Neural progenitor cell (in vitro differentiated cells): ENCODE data around the gene CALHM5. TPM values are rescaled to one million over a fixed set of nuclear protein-coding genes. Genes with fewer than 3 reads are reported as not detected.

Experiments
- DNase-seq: peaks from one replicate; pipeline ENCODE4 v3.0.0-alpha.2; 2016; ENCODE audit warnings: low spot score
- H2AFZ ChIP-seq: fragments of 200-600 bp; sonication (generic); replicated peaks from 2 replicates; pipeline ENCODE4 v1.6.1; 2016; ENCODE audit warnings: antibody characterized with exemption
- H3F3A ChIP-seq: fragments of 200-600 bp; sonication (generic); 2 replicates; pipeline ENCODE4 v1.6.1; 2016; ENCODE audit warnings: antibody characterized with exemption, low read depth
- H3K27ac ChIP-seq: fragments of 200-600 bp; sonication (generic); 2 replicates; pipeline ENCODE4 v1.5.1; 2016; ENCODE audit warnings: mild to moderate bottlenecking
- H3K27me3 ChIP-seq: fragments of 200-600 bp; sonication (generic); 2 replicates; pipeline ENCODE4 v1.6.1; 2016; ENCODE audit warnings: mild to moderate bottlenecking, moderate library complexity
- H3K36me3 ChIP-seq: fragments of 200-600 bp; sonication (generic); 2 replicates; pipeline ENCODE4 v1.5.1; 2016
- H3K4me1 ChIP-seq: fragments of 200-600 bp; sonication (generic); 2 replicates; pipeline ENCODE4 v1.6.1; 2016; ENCODE audit warnings: mixed run types
- H3K4me2 ChIP-seq: fragments of 200-600 bp; sonication (generic); 2 replicates; pipeline ENCODE4 v1.6.1; 2016
- H3K4me3 ChIP-seq: fragments of 200-600 bp; sonication (generic); 2 replicates; pipeline ENCODE4 v1.5.1; 2016
- H3K79me2 ChIP-seq: fragments of 200-600 bp; sonication (generic); 2 replicates; pipeline ENCODE4 v1.6.1; 2016; ENCODE audit warnings: low read depth
- H3K9ac ChIP-seq: fragments of 200-600 bp; sonication (generic); 2 replicates; pipeline ENCODE4 v1.6.1; 2016
- H3K9me3 ChIP-seq: fragments of 200-600 bp; sonication (generic); 2 replicates; pipeline ENCODE4 v1.5.1; 2016; ENCODE audit warnings: low read depth
- H4K20me1 ChIP-seq: fragments of 200-600 bp; sonication (generic); 2 replicates; pipeline ENCODE4 v1.6.1; 2016; ENCODE audit warnings: low read depth
- H3K27ac Mint-ChIP-seq: 3 replicates; pipeline ENCODE4 v1.8.0; 2021; ENCODE audit warnings: mixed read lengths
- H3K27me3 Mint-ChIP-seq: 2 replicates; pipeline ENCODE4 v1.8.0; 2022; ENCODE audit warnings: low read depth, mild to moderate bottlenecking, inconsistent platforms, moderate library complexity, mixed read lengths; ENCODE audit not compliant: insufficient read depth
- H3K36me3 Mint-ChIP-seq: 3 replicates; pipeline ENCODE4 v1.8.0; 2021; ENCODE audit warnings: mixed read lengths
- H3K4me1 Mint-ChIP-seq: 3 replicates; pipeline ENCODE4 v1.8.0; 2021; ENCODE audit warnings: mixed read lengths
- H3K4me3 Mint-ChIP-seq: 3 replicates; pipeline ENCODE4 v1.8.0; 2021; ENCODE audit warnings: mild to moderate bottlenecking, moderate library complexity, mixed read lengths
- H3K9me3 Mint-ChIP-seq: 3 replicates; pipeline ENCODE4 v1.8.0; 2020; ENCODE audit warnings: mixed read lengths
- EZH2 ChIP-seq: fragments of 200-600 bp; sonication (generic); IDR thresholded peaks from 2 replicates; pipeline ENCODE4 v1.6.1; 2017; ENCODE audit warnings: antibody characterized with exemption, mild to moderate bottlenecking, moderate library complexity
- EZH2phosphoT487 ChIP-seq: fragments of 200-600 bp; sonication (generic); IDR thresholded peaks from 2 replicates; pipeline ENCODE4 v1.6.1; 2017; ENCODE audit warnings: antibody characterized with exemption
- total RNA-seq: library from RNA; depleted of rRNA; stranded (reverse); fragments of >200 nt; gene quantifications from 2 replicates; pipeline ENCODE4 v1.2.3, GENCODE V29; 2015; ENCODE audit warnings: low replicate concordance
- TF ChIP-seq, protein P1 (sequence below): fragments of 200-600 bp; sonication (generic); IDR thresholded peaks from 2 replicates; pipeline ENCODE4 v1.5.1; 2017; ENCODE audit warnings: antibody characterized with exemption, mild to moderate bottlenecking

CALHM5 gene
- total RNA-seq, 1 donor from 2014 or later: 0.07 TPM

DNA sequence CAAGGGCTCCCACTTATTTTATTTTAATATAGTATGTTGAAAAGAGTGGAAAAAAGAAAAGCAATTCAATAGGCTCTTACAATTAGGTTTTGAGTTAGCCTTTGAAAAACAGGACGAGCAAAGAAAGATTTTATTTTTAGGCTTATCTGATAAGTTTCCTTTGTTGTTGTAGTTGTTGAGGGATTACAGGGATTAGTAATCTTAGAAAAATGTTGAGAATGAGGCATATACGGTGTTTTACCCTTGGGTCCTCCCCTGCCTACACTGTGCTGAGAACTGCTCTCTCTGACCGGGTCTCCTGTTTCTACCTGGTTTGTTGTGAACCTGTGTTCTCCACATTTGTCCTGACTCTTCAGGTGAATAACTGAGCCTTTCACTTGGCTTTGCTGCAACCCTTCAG, 17.3 kb downstream of the CALHM5 start:
- H3K27me3 ChIP-seq: no peaks in the 10 kb centered on the region
- Mint-ChIP-seq H3K36me3 (no peaks in the 10 kb centered on the region), H3K4me1 (peaks cover 41% of the 10 kb centered on the region), H3K9me3 (no peaks in the 10 kb centered on the region), H3K27me3 (peaks cover under 1% of the 10 kb centered on the region), H3K4me3 (no peak overlapping the region), H3K27ac (no peak overlapping the region)
- no peak overlapping the region for H3K27ac ChIP-seq
- peaks cover 17% of the 10 kb centered on the region for H3F3A ChIP-seq
- H3K4me1 ChIP-seq: peaks cover 27% of the 10 kb centered on the region
- H3K9me3 ChIP-seq: no peaks in the 10 kb centered on the region
- H3K4me2 ChIP-seq: no peak overlapping the region
- H4K20me1 ChIP-seq: no peaks in the 10 kb centered on the region
- no peaks in the 10 kb centered on the region for H3K36me3 ChIP-seq
- H3K9ac ChIP-seq: no peak overlapping the region
- H2AFZ ChIP-seq: no peak overlapping the region
- H3K4me3 ChIP-seq: no peak overlapping the region
- TF ChIP-seq EZH2phosphoT487: no peak
- TF ChIP-seq EZH2: no peak
- TF ChIP-seq, protein P1, sequence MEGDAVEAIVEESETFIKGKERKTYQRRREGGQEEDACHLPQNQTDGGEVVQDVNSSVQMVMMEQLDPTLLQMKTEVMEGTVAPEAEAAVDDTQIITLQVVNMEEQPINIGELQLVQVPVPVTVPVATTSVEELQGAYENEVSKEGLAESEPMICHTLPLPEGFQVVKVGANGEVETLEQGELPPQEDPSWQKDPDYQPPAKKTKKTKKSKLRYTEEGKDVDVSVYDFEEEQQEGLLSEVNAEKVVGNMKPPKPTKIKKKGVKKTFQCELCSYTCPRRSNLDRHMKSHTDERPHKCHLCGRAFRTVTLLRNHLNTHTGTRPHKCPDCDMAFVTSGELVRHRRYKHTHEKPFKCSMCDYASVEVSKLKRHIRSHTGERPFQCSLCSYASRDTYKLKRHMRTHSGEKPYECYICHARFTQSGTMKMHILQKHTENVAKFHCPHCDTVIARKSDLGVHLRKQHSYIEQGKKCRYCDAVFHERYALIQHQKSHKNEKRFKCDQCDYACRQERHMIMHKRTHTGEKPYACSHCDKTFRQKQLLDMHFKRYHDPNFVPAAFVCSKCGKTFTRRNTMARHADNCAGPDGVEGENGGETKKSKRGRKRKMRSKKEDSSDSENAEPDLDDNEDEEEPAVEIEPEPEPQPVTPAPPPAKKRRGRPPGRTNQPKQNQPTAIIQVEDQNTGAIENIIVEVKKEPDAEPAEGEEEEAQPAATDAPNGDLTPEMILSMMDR: no peak
- no peaks in the 10 kb centered on the region for H3K79me2 ChIP-seq
- no peak for DNase-seq

DNA sequence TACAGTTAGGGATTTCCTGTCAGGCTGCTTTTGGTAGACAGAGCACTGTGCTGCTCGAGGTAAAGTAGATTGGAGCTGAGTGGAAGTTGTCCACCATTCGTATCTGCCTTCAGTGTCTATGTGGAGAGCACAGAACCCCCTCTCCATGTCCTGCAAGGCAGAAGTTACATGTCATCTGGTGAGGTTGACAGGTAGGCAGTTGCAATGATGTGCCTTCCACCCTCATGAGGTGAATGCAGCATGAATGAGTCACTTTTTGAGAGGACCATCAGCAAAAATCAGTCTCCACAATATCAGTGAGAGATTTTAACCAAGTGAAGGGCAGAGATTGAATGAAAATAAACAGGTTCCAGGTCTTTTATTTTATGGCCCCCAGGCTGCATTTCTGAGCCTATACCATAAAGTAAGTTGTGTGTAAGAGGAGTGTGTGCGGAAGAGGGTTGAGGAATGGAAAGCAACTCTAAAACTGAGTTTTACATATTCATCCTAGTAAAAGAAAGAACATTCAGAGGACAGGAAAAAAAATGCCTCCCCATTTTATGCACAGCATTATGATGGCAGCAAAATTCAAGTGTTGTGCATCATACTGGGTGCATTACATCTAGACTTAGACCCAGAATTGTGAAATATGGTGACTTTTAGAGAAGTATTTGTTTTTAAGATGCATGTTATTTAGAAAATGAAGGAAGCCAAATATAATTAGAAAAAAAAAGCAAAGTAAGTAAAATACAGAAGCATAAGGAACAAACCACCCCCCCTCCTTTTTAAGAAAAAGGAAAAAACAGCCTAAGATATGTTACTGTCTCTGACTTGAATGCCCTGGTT, 18.2 kb downstream of the CALHM5 start:
- peaks cover 32% of the 10 kb centered on the region for H3K4me1 ChIP-seq
- TF ChIP-seq, protein P1: no peak
- TF ChIP-seq EZH2: no peak
- no peak for TF ChIP-seq EZH2phosphoT487
- H3K4me2 ChIP-seq: peak overlapping the region; percentile 6
- H3K4me3 ChIP-seq: no peak overlapping the region
- Mint-ChIP-seq H3K27ac (peak overlapping the region; percentile 83), H3K4me3 (no peak overlapping the region), H3K9me3 (no peaks in the 10 kb centered on the region), H3K27me3 (peaks cover 3% of the 10 kb centered on the region), H3K36me3 (no peaks in the 10 kb centered on the region), H3K4me1 (peaks cover 48% of the 10 kb centered on the region)
- no peak for DNase-seq
- H3K79me2 ChIP-seq: no peaks in the 10 kb centered on the region
- no peaks in the 10 kb centered on the region for H3K36me3 ChIP-seq
- H3K9me3 ChIP-seq: no peaks in the 10 kb centered on the region
- no peak overlapping the region for H3K27ac ChIP-seq
- peaks cover 21% of the 10 kb centered on the region for H3F3A ChIP-seq
- H2AFZ ChIP-seq: no peak overlapping the region
- no peaks in the 10 kb centered on the region for H3K27me3 ChIP-seq
- H3K9ac ChIP-seq: no peak overlapping the region
- no peaks in the 10 kb centered on the region for H4K20me1 ChIP-seq

DNA sequence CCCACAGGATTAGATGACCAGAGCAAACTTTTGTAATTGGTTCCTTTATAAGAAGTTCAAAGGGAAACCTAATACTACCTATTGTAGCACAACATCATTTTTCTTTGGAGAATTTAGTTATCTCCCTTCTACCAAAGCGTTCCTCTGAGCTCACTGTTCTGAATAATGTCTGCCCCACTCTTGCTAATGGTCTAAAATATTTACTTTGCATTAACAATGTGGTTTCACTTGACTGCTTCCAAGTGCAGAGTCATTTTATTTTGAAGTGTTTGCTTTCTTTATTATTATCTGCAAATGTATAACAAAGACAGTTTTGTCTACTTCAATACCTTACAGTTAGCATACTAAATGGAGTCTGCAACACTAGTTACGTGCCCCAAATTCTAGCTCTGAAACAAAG, 19.0 kb downstream of the CALHM5 start:
- no peaks in the 10 kb centered on the region for H4K20me1 ChIP-seq
- no peak for TF ChIP-seq EZH2phosphoT487
- TF ChIP-seq, protein P1: no peak
- no peaks in the 10 kb centered on the region for H3K79me2 ChIP-seq
- no peak overlapping the region for H3K9ac ChIP-seq
- Mint-ChIP-seq H3K27ac (peak overlapping the region; percentile 83), H3K36me3 (no peaks in the 10 kb centered on the region), H3K27me3 (peaks cover 3% of the 10 kb centered on the region), H3K4me1 (peaks cover 48% of the 10 kb centered on the region), H3K9me3 (no peaks in the 10 kb centered on the region), H3K4me3 (no peak overlapping the region)
- H3K9me3 ChIP-seq: no peaks in the 10 kb centered on the region
- DNase-seq: no peak
- peaks cover 27% of the 10 kb centered on the region for H3F3A ChIP-seq
- peak overlapping the region; percentile 6 for H3K4me2 ChIP-seq
- no peak overlapping the region for H3K27ac ChIP-seq
- no peak overlapping the region for H2AFZ ChIP-seq
- H3K27me3 ChIP-seq: no peaks in the 10 kb centered on the region
- H3K4me1 ChIP-seq: peaks cover 32% of the 10 kb centered on the region
- no peak overlapping the region for H3K4me3 ChIP-seq
- H3K36me3 ChIP-seq: no peaks in the 10 kb centered on the region
